ENCODE data around the gene MSI2.

GRCh38 chr17:57691939-57692338 is 435.6 kb downstream of the MSI2 start:
- TF ChIP-seq CTCF (IDR thresholded peaks at IDR 0.05): no peak
- TF ChIP-seq POLR2A (IDR thresholded peaks at IDR 0.05): no peak

All from adrenal gland (tissue), 5 donors.